Transverse colon (tissue), 4 donors: Measurements from ENCODE around the gene CDO1. TPM values are rescaled to one million over a fixed set of nuclear protein-coding genes. Genes with fewer than 3 reads are reported as not detected.

Experiments
- DNase-seq: peaks from one replicate; pipeline ENCODE4 v3.0.0-alpha.2; 2019
- H3K27ac ChIP-seq, 4 donors: fragments of 200-600 bp; sonication (generic); 2 replicates each; pipeline ENCODE4 v1.5.1; 2016 to 2018; ENCODE audit warnings: inconsistent platforms in 4 of 4
- H3K27me3 ChIP-seq: fragments of 200-600 bp; sonication (generic); 2 replicates; pipeline ENCODE4 v1.5.1; 2017; ENCODE audit warnings: inconsistent platforms
- H3K36me3 ChIP-seq, 4 donors: fragments of 200-600 bp; sonication (generic); 2 replicates each; pipeline ENCODE4 v1.5.1; 2017 to 2019; ENCODE audit warnings: inconsistent platforms in 4 of 4
- H3K4me1 ChIP-seq, 4 donors: fragments of 200-600 bp; sonication (generic); 2 replicates each; pipeline ENCODE4 v1.5.1; 2017 to 2020; ENCODE audit warnings: inconsistent platforms in 4 of 4
- H3K4me3 ChIP-seq, 4 donors: fragments of 200-600 bp; sonication (generic); 1 replicate in 1 of 4; 2 replicates in 3 of 4; pipeline versions ENCODE4 v1.5.1 to v1.6.1; 2017 to 2019; ENCODE audit warnings: inconsistent platforms in 4 of 4
- H3K9me3 ChIP-seq, 2 donors: fragments of 200-600 bp; sonication (generic); 2 replicates each; pipeline ENCODE4 v1.5.1; 2017 to 2019; ENCODE audit warnings: inconsistent platforms in 2 of 2
- EP300 ChIP-seq: sonication (generic); formaldehyde crosslinking; IDR thresholded peaks from one replicate; pipeline ENCODE4 v1.6.1; 2017; ENCODE audit warnings: antibody characterized with exemption, low read depth
- POLR2A ChIP-seq: fragments of 450-650 bp; IDR thresholded peaks from one replicate; pipeline ENCODE4 v1.6.1; 2016; ENCODE audit warnings: antibody characterized with exemption, mild to moderate bottlenecking, moderate library complexity
- POLR2AphosphoS5 ChIP-seq, 3 donors: sonication (generic); formaldehyde crosslinking; IDR thresholded peaks; one replicate each; pipeline ENCODE4 v1.6.1; 2016; ENCODE audit warnings: antibody characterized with exemption in 3 of 3
- WGBS, 2 donors: methylation state at CpG; one replicate each; pipeline ENCODE4 v1.1.5; 2018; ENCODE audit warnings: low coverage in 1 of 2; 5-methylcytosine and 5-hydroxymethylcytosine counted together
- in situ Hi-C, 4 donors: fragments of 200-750 bp; cut with MboI; loops; one replicate each; pipeline versions ENCODE4 v1.15.0 to v1.15.1; 2017; ENCODE audit warnings: low sequenced_read_pairs in 3 of 4, low pct_ligation_motif_present in 1 of 4, low pct_unique_long_range_greater_than_20kb in 1 of 4
- intact Hi-C: fragments of 100-400 bp; cut with DNase I; formaldehyde crosslinking; loops from one replicate; pipeline ENCODE4 v1.15.1; 2023; ENCODE audit warnings: low total_unique reads
- total RNA-seq, 4 donors: library from RNA; depleted of rRNA; stranded (reverse); fragments of >200 nt; gene quantifications; one replicate each; pipeline ENCODE4 v1.1.0, GENCODE V29; 2016
- TF ChIP-seq, protein P1 (sequence below), 5 experiments: fragments of 200-600 bp in 3 of 5; fragments of 450-650 bp in 2 of 5; sonication (generic) in 3 of 5; IDR thresholded peaks; 1 replicate in 2 of 5; 2 replicates in 3 of 5; pipeline ENCODE4 v1.5.1; 2016 to 2017; ENCODE audit warnings: antibody characterized with exemption in 5 of 5, inconsistent platforms in 3 of 5, mild to moderate bottlenecking in 2 of 5, moderate library complexity in 1 of 5

CDO1 gene
- total RNA-seq, 4 donors from 2014 or later: 0.40 to 10.4 (median 4.4) TPM; not detected in 1

- TF ChIP-seq POLR2A (no peak), EP300 (no peak), POLR2AphosphoS5 (IDR thresholded peaks at IDR 0.05) (no peak)
- TF ChIP-seq, protein P1, sequence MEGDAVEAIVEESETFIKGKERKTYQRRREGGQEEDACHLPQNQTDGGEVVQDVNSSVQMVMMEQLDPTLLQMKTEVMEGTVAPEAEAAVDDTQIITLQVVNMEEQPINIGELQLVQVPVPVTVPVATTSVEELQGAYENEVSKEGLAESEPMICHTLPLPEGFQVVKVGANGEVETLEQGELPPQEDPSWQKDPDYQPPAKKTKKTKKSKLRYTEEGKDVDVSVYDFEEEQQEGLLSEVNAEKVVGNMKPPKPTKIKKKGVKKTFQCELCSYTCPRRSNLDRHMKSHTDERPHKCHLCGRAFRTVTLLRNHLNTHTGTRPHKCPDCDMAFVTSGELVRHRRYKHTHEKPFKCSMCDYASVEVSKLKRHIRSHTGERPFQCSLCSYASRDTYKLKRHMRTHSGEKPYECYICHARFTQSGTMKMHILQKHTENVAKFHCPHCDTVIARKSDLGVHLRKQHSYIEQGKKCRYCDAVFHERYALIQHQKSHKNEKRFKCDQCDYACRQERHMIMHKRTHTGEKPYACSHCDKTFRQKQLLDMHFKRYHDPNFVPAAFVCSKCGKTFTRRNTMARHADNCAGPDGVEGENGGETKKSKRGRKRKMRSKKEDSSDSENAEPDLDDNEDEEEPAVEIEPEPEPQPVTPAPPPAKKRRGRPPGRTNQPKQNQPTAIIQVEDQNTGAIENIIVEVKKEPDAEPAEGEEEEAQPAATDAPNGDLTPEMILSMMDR (IDR thresholded peaks at IDR 0.05): no peak
- WGBS, 2 donors: 76 to 86% methylated on average over 2 of the region's 2 CpGs
- H3K36me3 ChIP-seq: no peaks in the 10 kb centered on the region
- no peak overlapping the region for H3K4me3 ChIP-seq
- H3K4me1 ChIP-seq: no peaks in the 10 kb centered on the region
- intact Hi-C loops (no loop called here), in situ Hi-C loops (no loop called here)
- DNase-seq: no peak
- H3K27ac ChIP-seq: no peak overlapping the region
- H3K9me3 ChIP-seq: no peaks in the 10 kb centered on the region
- peaks cover 12% of the 10 kb centered on the region for H3K27me3 ChIP-seq
These were observed 8.8 kb downstream of the CDO1 start for GRCh38 chr5:115807654-115808052.

GRCh38 chr5:115806986-115807653, 9.3 kb downstream of the CDO1 start:
- no peaks in the 10 kb centered on the region for H3K4me1 ChIP-seq
- H3K27ac ChIP-seq: no peak overlapping the region

DNA sequence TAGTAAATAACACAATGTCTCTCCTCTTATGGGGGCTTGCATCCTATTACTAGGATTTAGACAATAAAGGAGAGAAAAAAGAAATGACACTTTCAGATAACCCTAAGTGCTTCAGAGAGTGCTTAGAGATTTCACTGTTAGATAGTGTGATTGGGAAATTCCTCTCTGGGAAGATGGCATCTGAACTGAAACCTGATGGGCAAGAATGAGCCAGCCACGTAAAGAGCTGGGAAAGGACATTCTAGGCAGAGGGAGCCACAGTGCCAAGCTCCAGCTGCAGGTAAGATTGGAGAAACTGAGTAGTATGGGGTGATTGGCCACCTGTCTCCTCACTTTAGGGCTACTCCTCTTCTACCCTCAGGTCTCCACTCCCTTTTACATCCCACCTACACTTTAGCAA, 14.5 kb downstream of the CDO1 start:
- intact Hi-C loops: no loop called here
- in situ Hi-C loops: no loop called here

More at GRCh38 chr5:115806986-115807653, 9.3 kb downstream of the CDO1 start:
- no peak for DNase-seq
- intact Hi-C loops: no loop called here
- TF ChIP-seq POLR2A (no peak), EP300 (no peak)
- TF ChIP-seq, protein P1 (IDR thresholded peaks at IDR 0.05): no peak
- 77 to 79% methylated on average over 2 of the region's 2 CpGs for WGBS, 2 donors
- no peaks in the 10 kb centered on the region for H3K9me3 ChIP-seq
- H3K36me3 ChIP-seq: no peaks in the 10 kb centered on the region
- peaks cover 7% of the 10 kb centered on the region for H3K27me3 ChIP-seq
- H3K4me3 ChIP-seq: no peak overlapping the region
- in situ Hi-C loops: no loop called here

DNA sequence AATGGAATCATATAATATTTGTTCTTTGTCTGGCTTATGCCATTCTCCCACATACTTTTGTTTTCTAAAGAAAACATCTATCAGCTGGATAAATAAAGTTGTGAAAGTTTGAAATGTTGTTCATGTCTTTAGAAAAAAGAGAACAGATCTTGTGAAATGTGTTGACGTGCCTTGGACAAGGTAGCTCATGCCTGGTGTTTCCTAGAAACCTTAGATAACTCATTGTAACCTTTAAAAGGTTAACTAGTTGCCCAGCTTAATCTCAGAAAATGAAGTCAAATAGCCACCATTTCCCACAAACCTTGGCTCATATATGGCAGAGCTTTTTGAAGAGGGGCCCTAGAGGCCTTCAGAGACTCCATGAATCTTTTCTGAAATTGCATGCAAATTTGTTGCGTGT, 15.3 kb downstream of the CDO1 start:
- Histone ChIP-seq H3K27ac (no peak overlapping the region), H3K27me3 (no peaks in the 10 kb centered on the region), H3K4me3 (no peak overlapping the region), H3K4me1 (no peaks in the 10 kb centered on the region), H3K9me3 (no peaks in the 10 kb centered on the region), H3K36me3 (no peaks in the 10 kb centered on the region)
- 89 to 90% methylated on average over 1 to 2 of the region's 2 CpGs for WGBS, 2 donors
- TF ChIP-seq EP300 (no peak), POLR2A (no peak), POLR2AphosphoS5 (IDR thresholded peaks at IDR 0.05) (no peak)
- TF ChIP-seq, protein P1 (IDR thresholded peaks at IDR 0.05): no peak
- DNase-seq: no peak
- intact Hi-C loops: no loop called here
- in situ Hi-C loops: no loop called here

More for the DNA sequence above, 14.5 kb downstream of the CDO1 start:
- H3K4me3 ChIP-seq: no peak overlapping the region
- no peaks in the 10 kb centered on the region for H3K36me3 ChIP-seq
- no peaks in the 10 kb centered on the region for H3K4me1 ChIP-seq
- 42 to 44% methylated on average over 1 of the region's 1 CpG for WGBS, 2 donors
- no peaks in the 10 kb centered on the region for H3K27me3 ChIP-seq
- TF ChIP-seq POLR2AphosphoS5 (IDR thresholded peaks at IDR 0.05) (no peak), EP300 (no peak), POLR2A (no peak)
- TF ChIP-seq, protein P1 (IDR thresholded peaks at IDR 0.05): no peak
- DNase-seq: no peak
- no peaks in the 10 kb centered on the region for H3K9me3 ChIP-seq
- no peak overlapping the region for H3K27ac ChIP-seq
